GM19043 (cell line): ENCODE results near the gene ZFP57.

ENCODE experiments used
- ATAC-seq: cut with Tn5 transposase; IDR thresholded peaks from one replicate; pipeline ENCODE4 v1.9.1; 2021; ENCODE audit warnings: low read depth; ENCODE audit not compliant: unreplicated experiment

The ZFP57 gene

DNA sequence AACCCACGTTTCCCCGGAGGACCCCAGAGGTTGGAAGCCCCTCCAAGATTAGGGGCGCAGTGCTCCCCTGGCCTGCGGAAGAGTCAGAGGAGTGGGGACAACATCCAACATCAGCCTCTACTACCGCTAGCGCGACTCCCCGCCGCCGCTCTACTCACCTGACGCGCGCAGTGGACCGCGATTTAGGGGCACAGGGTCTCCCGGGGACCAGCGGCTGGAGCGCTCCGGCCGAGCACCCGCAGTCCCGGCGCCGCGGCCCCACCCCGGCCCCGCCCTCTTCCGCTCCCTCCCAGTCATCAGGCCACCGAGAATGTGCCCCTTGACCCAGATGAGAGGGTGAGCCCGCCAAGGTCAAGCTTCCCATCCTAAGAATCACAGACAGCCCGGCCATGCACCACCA, at the start of gene ZFP57:
Gene ZFP57 (minus strand): TSS at position 249 of the 400 bp plus-strand sequence. CDS start 4,149 bp downstream, outside the sequence.
- no peak for ATAC-seq

DNA sequence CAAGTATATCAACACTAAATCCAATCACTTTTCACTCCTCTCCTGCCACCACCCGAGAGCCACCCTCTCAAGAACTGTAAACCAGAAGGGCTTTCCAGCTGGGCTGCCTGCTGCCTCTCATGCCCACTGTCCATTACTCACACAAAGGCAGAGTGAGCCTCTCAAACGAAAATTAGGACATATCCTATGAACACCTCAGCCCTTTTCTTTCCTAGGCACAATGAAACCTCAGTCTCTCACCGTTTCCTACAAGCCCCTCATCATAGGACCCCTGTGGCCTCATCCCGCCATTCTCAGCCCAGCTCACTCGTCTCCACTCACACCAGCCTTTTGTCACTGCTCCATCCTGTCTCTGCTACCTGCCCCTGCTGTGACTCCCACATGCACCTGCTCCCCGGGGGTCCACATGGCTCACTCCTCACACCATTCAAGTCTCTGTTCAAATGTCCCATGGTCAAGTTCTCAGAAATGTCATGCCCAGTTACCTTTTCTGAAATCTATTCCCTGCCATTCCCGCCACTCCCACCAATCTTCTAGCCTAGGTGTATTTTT, 49.7 kb upstream of the ZFP57 start:
- no peak for ATAC-seq

DNA sequence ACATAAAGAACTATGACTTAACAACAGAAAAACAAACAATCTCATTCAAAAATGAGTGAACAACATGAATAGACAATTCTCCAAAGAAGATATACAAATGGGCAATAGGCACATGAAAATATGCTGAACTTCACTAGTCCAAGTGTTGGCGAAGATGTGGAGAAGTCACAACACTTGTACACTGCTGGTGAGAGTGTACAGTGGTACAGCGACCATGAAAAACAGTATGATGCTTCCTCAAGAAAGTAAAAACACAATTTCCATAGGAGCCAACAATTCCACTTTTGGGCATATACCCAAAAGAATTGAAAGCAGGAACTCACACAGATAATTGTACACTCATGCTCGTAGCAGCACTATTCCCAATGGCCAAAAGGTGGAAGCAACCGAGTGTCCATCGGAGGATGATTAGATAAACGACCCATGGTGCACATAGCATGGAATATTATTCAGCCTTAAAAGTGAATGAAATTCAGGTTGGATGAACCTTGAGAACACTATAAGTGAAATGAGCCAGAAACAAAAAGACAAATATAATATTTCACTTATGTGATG, 48.9 kb upstream of the ZFP57 start:
- no peak for ATAC-seq

DNA sequence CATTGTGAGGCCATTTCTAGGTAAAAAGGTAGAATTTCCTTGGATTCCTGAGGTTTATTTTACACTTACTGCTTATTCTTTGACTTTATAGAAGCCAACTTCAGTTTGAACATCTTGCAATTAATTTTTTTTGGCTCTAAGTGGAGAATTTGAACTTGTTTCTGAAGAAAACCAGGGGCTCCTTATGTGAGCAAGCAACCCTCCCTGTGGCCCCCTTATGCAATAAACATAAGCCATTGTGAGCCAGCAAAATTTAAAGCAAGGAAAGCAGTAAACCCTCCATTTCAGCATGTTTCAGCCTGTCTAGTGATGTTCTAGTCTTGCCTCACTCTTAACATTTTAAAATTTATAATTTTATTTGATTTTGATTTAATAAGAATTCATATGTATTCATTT, 47.9 kb upstream of the ZFP57 start:
- no peak for ATAC-seq

DNA sequence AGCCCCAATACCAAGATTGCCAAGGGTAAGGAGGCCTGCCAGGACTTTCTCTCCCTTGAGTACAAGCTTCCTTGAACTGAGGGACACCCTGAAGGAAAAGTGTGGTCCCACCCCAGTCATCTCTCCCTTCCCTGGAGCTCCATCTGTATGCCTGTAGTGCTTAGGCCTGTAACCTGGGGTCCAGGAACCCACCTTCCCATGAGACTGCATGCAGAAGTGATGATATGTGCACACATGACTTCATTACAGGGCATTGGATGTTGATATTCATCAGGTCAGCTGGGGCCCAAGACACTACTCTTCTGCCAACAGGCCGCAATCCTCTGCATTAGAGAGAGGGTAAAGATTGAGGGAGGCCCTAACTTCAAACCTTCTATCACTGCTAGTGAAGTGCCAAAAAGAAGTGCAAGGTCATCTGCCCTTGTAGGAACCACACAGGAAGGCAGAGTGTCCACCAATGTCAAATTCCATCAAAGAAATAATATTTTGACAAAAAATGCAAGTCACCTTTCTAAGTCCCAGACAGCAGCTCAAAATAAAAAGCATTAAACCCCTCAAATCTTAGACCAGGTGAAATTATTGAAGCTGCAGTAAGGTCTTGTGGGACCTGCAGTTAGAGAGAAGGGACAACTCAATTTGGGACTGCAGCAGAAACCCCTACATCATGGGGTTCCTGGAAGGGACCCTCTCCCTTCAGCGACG, 47.4 kb upstream of the ZFP57 start:
- no peak for ATAC-seq

DNA sequence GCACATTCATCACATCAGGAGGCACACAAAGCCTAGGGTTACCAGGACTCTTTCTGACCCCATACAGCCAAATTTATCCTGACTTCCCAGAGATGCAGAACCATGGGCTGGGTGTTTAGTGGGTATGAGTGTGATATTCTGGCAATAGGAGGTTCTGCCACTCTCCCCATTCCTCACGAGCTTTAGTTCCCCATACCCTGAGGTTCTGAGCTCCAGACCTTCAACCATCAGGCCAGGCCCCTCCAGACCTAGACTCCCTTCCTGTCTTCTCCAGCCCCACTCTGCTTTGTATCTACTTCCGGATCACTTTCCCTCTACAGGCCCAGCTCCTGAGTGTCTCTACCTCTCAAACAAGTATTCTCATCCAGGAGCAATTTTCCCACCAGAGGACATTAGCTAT, 46.7 kb upstream of the ZFP57 start:
- ATAC-seq = no peak

DNA sequence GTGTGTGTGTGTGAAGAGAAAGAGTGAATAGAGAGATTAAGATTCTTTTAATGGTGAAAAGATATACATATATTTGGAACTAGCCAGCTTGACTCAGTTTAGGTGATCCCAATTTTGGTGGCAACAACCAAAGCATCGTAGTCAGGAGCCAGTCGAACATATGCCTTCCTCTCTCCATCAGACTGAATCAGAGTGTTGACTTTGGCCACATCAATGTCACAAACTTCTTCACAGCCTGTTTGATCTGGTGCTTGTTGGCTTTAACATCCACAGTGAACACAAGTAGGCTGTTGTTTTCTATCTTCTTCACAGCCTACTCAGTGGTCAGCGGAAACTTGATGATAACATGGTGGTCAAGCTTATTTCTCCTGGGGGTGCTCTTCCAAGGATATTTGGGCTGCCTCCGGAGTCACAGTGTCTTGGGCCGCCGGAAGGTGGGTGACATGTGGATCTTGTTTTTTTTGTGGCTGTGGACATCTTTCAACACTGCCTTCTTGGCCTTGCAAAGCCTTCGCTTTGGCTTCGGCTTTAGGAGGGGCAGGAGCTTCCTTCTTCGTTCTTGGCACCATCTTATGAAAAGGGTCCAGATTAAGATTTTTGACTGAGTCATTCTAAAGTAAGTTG, 45.7 kb upstream of the ZFP57 start:
- ATAC-seq = no peak

DNA sequence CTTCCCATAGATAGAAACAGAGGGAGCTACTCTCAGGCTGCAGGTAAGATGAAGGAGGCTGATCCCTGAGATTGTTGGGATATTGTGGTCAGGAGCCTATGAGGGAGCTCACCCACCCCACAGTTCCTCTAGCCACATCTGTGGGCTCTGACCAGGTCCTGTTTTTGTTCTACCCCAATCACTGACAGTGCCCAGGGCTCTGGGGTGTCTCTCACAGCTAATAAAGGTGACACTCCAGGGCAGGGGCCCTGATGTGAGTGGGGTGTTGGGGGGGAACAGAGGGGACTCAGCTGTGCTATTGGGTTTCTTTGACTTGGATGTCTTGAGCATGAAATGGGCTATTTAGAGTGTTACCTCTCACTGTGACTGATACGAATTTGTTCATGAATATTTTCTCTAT, 45.0 kb upstream of the ZFP57 start:
- ATAC-seq = no peak

DNA sequence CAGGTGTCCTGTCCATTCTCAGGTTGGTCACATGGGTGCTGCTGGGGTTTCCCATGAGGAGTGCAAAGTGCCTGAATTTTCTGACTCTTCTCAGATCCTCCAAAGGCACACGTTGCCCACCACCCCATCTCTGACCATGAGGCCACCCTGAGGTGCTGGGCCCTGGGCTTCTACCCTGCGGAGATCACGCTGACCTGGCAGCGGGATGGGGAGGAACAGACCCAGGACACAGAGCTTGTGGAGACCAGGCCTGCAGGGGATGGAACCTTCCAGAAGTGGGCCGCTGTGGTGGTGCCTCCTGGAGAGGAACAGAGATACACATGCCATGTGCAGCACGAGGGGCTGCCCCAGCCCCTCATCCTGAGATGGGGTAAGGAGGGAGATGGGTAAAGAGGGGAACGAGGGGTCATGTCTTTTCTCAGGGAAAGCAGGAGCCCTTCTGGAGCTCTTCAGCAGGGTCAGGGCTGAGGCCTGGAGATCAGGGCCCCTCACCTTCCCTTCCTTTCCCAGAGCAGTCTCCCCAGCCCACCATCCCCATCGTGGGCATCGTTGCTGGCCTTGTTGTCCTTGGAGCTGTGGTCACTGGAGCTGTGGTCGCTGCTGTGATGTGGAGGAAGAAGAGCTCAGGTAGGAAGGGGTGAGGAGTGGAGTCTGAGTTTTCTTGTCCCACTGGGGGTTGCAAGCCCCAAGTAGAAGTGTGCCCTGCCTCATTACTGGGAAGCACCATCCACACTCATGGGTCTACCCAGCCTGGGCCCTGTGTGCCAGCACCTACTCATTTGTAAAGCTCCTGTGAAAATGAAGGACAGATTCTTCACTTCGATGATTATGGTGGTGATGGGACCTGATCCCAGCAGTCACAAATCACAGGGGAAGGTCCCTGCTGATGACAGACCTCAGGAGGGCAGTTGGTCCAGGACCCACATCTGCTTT, 44.3 kb upstream of the ZFP57 start:
- ATAC-seq = no peak

DNA sequence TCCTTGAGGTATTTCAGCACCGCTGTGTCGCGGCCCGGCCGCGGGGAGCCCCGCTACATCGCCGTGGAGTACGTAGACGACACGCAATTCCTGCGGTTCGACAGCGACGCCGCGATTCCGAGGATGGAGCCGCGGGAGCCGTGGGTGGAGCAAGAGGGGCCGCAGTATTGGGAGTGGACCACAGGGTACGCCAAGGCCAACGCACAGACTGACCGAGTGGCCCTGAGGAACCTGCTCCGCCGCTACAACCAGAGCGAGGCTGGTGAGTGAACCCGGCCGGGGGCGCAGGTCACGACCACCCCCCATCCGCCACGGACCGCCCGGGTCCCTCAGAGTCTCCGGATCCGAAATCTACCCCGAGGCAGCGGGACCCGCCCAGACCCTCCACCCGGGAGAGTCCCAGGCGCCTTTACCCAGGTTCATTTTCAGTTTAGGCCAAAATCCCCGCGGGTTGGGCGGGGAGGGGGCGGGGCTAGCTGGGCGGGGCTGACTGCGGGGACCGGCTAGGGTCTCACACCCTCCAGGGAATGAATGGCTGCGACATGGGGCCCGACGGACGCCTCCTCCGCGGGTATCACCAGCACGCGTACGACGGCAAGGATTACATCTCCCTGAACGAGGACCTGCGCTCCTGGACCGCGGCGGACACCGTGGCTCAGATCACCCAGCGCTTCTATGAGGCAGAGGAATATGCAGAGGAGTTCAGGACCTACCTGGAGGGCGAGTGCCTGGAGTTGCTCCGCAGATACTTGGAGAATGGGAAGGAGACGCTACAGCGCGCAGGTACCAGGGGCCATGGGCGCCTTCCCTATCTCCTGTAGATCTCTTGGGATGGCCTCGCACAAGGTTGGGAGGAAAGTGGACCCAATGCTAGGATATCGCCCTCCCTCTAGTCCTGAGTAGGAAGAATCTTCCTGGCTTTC, 43.0 kb upstream of the ZFP57 start:
- ATAC-seq = no peak

DNA sequence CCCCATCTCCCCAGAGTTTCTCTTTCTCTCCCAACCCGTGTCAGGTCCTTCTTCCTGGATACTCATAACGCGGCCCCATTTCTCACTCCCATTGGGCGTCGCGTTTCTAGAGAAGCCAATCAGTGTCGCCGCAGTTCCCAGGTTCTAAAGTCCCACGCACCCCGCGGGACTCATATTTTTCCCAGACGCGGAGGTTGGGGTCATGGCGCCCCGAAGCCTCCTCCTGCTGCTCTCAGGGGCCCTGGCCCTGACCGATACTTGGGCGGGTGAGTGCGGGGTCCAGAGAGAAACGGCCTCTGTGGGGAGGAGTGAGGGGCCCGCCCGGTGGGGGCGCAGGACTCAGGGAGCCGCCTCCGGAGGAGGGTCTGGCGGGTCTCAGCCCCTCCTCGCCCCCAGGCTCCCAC, 42.3 kb upstream of the ZFP57 start, which contains the start of gene HLA-F:
Gene HLA-F (plus strand): TSS at position 173 of the 404 bp plus-strand sequence. CDS start 30 bp downstream, at position 203.
- ATAC-seq = peak; percentile 82

DNA sequence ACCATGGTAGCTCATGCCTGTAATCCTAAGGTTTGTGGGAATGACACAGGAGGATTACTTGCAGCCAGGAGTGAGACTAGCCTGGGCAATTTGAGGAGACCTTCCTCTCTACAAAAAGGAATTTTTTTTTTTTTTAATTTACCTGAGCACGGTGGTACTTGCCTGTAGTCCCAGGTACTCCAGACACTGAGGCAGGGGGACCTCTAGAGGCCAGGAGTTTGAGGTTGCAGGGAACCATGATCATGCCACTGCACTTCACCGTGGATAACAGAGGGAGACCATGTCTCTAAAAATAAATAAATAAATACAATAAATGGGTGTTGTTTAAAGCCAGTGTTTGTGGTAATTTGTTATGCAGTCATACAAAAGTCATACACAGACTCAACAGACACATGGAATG, 39.9 kb upstream of the ZFP57 start:
- ATAC-seq = no peak

DNA sequence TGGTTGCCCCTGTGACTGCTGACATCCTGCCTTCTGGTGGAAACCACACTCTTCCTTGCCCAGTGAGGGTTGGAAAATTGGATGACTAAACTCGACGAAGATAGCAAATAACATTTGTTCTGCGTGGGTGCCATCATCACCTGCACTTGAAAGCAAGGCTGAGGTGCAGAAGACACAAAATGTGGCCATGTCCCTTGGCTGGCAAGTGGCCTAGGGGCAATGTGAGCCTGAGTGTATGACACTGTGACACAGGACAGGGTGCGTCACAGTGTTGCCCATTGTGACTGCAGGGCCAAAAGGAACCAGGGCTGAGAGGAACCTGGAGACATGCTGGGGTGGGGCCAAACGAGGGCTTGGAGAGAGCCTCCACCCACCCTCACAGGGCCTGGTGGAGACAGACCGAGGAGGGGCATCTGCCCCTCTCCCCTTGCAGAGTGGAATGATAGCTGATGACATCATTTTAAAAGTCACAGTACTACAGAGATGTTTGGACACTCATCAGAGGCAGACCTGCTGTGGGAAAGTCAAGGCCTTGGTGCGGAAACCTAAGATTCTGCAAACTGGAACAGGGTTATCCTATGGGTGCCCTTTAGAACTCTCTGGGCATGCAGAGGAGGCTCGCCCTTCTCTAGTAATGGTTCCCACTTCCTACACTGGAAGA, 29.5 kb upstream of the ZFP57 start:
- no peak for ATAC-seq

DNA sequence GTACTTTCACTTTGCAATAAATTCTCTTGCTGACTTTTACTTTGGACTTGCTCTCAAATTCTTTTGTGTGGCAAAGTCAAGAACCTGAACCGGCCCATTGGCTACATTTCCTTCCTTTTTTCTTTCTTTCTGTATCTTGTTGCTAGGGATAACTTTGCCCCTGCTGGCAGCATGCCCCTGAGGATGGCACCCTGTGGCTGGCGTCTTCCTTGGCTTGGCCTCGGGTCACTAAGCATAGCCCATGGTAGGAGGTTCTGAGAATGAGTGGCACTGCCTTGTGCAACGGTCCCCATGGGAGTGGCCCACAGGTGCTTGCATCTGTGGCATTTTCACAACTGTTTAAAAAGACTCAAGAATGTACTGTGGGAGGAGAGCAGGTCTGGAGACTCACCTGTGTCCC, 28.2 kb upstream of the ZFP57 start:
- ATAC-seq = no peak

DNA sequence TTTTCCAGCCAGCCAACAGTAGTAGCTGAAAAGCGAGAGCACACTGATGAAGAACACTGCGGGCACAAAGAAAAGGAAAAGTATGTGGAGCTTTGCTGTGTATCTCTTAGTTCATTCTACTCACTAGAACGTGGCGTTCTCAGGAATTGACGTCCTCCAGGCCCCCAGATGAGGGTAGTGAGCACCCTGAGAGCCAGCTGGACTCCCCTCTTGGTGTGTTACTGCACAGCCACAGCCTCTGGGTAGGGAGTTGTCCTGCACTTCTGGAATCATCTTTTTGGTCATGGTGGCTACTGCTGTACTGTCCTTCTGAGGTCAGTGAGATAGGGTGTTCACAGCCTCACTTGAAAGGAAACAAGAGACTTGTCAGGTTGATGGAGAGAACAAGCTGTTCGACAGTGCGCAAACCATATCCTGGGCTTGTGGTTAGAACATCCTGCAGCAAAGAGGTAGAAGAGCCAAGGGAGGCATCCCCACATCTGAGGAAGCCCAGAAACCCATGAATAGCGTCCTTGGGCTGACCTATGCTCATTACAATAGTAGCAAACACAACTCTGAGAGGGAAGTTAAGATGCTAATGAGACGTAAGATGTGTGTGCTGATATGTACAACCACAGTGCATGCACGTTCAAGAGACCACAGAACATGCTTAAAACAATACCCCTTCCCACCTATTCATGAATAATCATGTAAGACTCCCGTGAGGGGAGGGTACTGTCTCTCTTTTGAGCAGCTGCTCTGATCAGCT, 27.7 kb upstream of the ZFP57 start:
- no peak for ATAC-seq

DNA sequence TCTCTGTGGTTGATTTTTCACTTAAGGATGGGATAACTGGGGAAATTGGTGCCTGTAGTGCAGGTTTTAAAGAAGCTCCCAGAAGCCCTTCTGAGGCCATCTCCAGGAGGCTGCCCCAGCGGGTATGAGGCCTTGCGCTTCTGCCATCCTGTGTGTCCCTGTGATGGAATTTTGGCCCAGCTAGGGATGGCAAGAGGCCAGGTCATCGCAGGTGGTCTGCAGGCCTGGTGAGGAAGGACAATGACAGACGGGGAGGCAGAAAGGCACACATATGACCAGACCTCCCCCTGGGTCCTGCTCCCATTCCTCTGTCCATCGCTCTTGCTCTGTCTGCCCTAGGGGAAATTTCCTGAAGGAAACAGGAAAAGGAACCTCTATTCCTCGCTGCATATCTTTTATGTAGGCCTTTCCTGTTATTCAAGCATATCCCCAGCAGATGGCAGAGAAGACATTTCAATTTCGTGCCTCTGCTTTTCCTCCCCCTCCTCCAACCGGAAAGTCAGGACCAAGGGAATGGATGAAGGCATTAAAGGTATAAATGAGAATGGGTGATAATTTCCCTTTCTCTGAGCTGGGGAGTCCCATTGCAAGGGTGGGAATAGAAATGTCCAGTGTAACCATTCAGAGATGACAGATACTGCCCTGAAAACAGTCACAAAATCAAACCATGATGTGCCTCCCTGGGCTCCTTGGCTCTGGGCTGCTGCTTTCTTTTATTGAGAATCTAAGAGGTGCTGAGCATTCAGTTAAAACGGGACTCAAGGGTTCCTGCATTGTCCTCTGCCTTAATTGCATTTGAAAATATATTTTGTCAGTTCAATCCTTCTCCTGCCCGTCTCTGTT, 24.7 kb upstream of the ZFP57 start:
- ATAC-seq = no peak

DNA sequence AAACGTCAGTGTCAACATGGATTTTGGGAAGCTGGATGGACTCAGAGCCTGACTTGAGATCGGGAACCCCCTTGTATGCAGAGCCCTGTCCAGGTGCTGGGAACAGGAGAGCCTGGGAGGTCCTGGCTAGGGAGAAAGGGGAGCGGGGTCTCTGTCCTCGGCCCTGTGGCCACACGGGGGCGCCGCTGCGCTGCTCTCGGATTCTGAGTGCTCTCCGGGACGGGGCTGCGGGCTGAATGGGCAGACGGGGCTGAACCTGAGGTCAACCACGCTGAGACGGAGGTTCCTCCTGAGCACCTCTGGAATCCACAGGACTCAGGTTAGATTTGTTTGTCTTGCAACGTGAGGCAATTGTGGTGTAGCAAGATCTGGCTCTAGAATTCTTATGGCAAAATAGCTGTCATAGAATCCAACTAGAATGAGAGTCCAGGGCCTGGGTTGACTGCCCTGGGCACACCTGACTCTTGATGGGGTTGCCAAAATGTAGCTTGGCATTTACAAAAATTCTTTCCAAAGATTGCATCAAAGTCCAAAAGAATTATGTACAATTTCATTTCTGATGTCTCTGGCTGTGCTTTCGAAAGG, 21.7 kb upstream of the ZFP57 start:
- ATAC-seq = no peak
